Ishikawa (cell line): ENCODE measurements around the gene EMX1.

Experiments used
- EP300 ChIP-seq: IDR thresholded peaks from 2 replicates; pipeline ENCODE4 v1.6.1; 2012; ENCODE audit warnings: borderline replicate concordance
- FOXM1 ChIP-seq: IDR thresholded peaks from 2 replicates; pipeline ENCODE4 v1.6.1; 2012; ENCODE audit warnings: low read depth, borderline replicate concordance
- NFIC ChIP-seq: IDR thresholded peaks from 2 replicates; pipeline ENCODE4 v1.6.1; 2012
- RAD21 ChIP-seq: IDR thresholded peaks from 2 replicates; pipeline ENCODE4 v1.6.1; 2012; ENCODE audit warnings: low read depth
- YY1 ChIP-seq: IDR thresholded peaks from 2 replicates; pipeline ENCODE4 v1.6.1; 2012; ENCODE audit warnings: low read depth
- ZBTB7A ChIP-seq: IDR thresholded peaks from 2 replicates; pipeline ENCODE4 v1.6.1; 2012; ENCODE audit warnings: low read depth
- TF ChIP-seq, protein P1 (sequence below): IDR thresholded peaks from 2 replicates; pipeline ENCODE4 v1.6.1; 2012

DNA sequence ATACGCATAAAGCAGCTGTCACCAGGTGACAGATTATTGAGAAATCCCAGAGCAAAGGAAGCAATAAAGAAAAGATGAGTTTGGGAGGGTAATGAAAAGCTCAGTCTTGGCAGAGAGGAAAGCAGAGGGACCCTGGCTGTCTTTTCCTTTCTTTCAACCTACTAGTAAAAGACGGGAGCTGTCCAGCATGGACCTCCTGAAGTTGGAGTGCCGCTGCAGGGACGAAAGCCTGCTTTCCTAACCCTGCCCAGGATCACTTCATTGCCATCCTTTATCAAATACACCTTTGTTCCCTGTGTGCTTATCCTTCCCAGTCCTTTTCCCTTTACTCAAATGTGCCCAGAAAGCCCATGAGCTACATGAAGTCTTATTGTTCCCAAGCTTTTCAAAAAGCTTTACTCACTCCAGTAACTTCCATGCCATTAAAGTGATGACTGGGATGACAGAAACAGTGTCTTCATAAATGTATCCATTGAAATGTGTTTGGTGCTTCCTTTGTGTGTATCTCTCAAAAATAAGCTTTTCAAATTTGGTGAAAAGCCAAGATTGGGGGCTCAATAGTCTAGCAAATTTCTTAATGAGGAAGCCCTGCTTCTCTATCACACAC, 33.9 kb upstream of the EMX1 start:
- no peak for TF ChIP-seq NFIC
- TF ChIP-seq EP300, result no peak
- TF ChIP-seq FOXM1, result no peak
- TF ChIP-seq, protein P1, sequence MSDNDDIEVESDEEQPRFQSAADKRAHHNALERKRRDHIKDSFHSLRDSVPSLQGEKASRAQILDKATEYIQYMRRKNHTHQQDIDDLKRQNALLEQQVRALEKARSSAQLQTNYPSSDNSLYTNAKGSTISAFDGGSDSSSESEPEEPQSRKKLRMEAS, result no peak
- TF ChIP-seq RAD21, result no peak
- no peak for TF ChIP-seq YY1
- TF ChIP-seq ZBTB7A, result no peak
